GM21515 (cell line): Measurements from ENCODE around the gene S100A16.
A peak's percentile ranks its signal among the peaks of the same experiment; 100 is the strongest.
"Not testable (repeated sequence)": the region's sequence is repeated elsewhere in the genome, so short reads cannot be mapped to it uniquely, and the experiment has no call there.

ENCODE experiments used
- ATAC-seq: cut with Tn5 transposase; IDR thresholded peaks from one replicate; pipeline ENCODE4 v1.9.1; 2021; ENCODE audit not compliant: unreplicated experiment

Gene S100A16, protein sequence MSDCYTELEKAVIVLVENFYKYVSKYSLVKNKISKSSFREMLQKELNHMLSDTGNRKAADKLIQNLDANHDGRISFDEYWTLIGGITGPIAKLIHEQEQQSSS

DNA sequence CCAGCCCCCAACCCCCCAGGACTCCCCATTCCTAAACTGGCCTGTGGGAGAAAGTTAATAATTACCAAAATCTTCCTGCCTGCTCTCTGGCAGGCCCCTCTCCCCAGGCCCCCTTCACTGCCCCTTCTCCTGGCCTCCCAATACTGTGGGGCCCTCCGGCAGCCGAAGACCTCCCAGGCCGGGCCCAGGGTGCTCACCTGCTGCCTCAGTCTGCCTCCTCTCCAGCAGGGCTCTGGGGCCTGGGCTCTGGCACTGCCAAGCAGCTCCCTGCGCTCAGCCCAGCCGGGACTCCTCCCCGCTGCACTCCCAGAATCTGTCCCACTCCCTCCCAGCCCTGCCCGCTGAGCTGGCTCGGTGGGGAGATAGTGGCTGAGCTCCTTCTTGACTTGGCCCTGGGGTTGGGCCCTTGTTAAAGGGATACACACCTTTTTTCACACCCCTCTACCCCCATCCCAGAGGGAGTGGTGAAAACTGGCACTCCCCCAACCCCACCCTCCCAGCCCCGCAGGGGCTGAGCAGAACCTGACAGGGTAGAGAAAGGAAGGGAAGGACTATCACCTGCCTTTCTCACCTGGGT lies at the start of gene S100A16:
Gene S100A16 (minus strand): TSS at position 383 of the 577 bp plus-strand sequence. CDS start 4,986 bp downstream, outside the sequence.
- ATAC-seq, result no peak

DNA sequence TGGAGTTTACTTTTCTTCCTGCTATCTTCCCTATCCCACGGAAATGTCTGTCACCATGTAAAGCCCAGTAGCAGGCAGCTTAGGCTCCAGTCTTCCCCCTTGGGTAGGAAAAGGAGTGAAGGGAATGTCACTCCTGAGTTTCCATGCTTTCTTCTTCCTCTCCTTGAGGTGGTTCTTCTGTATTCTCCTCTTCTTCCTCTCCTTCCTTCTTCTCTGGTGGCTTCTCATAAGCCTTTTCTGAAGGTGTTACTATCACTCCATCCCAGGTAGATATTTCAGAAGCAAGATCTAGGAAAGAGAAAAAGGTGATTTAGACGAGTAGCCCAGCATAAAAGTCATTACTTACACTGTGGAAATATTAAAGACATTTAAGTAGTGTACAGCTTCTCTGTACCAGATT lies 49.3 kb upstream of the S100A16 start:
- no peak for ATAC-seq

DNA sequence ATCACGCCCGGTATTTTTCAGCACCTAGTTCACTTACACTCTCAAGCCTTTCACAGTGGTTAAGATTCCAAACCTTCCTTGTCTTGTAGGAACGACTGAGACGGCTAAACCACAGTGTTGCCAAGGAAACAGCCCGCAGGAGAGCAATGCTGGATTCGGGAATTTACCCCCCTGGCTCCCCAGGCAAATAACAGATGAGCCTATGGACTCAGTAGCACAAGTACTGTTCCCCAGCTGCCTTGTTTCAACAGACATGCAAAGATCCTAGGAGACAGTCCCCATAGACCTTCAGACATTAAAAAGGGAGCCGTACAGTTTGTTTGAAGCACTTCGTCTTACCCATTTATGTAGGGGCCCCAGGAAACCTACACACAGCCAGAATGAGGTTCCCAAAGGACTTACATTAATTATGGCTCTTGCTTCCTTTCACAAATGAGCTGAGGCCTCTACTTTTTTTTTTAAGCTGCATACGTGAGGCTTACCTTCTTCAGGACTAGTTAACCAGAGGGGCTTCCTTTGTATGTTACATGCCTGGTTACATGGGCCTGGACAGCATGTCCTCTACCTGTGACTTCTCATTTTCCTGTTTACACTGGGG lies 48.3 kb upstream of the S100A16 start:
- ATAC-seq, result no peak

DNA sequence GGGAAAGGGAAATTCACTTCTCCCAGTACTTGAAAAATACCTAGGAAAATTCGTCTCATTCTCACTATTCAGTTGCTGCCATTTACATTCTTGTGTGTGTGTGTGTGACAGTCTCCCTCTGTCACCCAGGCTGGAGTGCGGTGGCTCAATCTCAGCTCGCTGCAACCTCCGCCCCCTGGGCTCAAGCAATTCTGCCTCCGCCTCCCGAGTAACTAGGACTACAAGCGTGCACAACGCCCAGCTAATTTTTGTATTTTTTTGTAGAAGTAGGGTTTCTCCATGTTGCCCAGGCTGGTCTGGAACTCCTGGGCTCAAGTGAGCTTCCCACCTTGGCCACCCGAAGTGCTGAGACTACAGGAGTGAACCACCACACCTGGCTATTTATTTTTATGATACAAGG lies 46.7 kb upstream of the S100A16 start:
- no peak for ATAC-seq

DNA sequence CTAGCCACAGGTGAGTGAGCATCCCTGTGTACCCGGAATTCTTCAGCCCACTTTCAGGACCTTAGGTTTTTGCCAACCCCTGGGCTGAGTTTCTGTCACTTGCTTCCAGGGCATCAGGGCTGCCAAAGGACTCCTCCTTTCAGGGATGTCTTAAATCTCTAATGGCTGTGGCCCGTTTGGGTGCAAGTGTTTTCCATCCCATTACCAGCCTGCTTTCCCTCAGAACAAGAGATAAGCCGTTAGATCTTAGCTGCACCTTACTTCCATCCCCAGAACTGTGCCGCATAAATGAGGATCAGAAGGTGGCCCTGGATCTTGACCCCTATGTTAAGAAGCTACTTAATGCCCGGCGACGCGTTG lies 46.2 kb upstream of the S100A16 start:
- ATAC-seq, result peak; percentile 4

DNA sequence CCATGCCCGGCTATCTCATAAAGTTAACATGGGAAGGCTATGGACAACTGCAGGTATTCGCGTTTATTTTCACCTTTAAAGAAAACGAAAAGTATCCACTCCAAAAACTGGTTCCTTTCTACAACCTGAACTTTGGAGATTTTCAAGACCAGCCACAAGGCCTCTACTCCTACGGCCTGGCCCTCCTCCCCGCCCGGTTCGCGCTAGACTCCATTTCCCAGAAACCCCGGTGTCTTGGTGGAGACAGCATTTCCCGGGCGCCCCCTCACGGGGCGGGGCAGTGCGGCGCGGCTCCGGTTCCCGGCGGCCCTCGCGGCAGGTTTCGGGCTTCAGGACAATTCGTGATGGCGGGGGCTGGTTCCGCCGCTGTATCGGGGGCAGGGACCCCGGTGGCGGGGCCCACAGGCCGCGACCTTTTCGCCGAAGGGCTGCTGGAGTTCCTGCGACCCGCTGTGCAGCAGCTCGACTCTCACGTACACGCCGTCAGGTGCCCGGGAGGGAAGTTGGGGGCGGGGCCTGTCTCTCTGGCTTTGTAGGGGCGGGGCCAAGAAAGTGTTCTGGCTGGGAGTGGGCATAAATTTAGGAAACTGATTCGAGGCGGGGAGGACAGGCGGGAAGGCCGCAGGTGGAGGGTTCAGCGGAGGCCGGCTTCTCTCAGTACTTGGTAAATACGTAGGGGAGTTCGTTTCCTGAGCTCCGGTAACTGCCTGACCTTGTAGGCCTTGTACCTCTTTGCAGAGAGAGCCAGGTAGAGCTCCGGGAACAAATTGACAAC lies 45.6 kb upstream of the S100A16 start, which contains the start of gene SNAPIN:
Gene SNAPIN (plus strand): TSS at position 304 of the 775 bp plus-strand sequence. CDS start 41 bp downstream, at position 345.
- peak; percentile 83 for ATAC-seq

DNA sequence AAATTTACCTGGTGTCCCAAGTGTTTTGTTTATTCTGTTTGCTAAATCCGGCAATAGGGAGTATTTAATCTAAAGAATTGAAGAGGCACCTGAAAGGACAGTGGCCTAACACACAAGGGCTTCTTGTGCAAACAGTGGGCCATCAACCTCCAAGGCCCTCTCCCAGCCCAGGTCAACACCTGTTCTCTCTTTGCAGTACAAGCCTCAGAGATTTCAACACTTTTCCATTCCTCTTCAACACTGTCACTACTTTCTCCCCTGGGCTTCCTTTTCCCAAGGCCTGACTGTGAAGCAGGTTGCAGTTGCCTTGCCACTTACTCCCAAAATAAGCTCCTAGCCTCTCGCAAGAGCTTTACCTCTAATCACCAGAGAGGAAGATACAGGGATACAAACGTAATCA lies 42.4 kb upstream of the S100A16 start:
- no peak for ATAC-seq

DNA sequence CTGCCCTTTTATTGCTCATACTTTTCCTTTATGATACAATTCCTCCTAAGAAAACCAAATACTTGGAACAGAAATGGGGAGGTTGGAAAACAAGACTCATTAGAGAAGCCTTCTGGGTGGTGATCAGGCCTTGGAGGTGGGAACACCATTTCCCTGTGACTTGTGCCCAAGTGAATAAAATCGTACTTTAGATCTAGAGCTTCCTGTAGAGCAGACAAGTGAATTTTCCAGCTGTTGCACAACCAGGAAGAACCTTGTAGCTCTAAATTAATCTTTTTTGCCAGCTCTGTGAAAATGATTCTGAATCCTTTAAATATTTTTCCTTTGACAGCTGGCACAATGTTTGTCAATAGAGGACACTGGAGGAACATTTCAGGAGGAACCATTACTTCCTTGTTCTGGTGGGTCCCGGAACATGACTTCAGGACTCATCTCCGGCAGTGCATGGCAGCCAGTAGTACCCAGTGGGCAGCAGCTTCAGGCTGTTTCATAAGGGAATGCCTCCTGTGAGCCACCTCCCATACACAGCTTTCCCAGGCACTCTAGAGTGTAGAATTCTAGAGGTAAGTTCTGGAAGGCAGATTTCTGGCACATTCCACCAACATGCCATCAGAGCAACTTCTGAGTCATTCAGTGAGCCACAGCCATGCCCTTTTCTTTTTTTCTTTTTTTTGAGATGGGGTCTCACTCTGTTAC lies 40.0 kb upstream of the S100A16 start:
- no peak for ATAC-seq

DNA sequence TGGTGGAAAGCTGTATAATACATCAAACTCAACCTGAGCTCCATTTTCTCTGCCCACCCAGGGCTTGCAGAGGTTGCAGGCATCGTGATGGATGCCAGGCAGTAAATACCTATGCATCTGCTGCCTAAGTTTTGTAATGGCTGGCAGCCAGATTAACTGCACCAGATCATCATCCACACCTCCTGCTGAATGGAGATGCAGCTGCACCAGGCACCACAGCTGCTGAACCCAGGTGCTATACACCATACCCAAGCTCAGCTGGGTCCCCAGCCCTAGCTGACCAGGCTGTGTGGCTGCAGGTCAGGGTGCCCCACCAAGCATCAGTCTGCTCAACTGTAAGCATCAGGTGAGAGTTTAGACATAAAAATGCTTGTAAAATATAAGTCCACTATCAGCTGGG lies 38.8 kb upstream of the S100A16 start:
- ATAC-seq, result no peak

DNA sequence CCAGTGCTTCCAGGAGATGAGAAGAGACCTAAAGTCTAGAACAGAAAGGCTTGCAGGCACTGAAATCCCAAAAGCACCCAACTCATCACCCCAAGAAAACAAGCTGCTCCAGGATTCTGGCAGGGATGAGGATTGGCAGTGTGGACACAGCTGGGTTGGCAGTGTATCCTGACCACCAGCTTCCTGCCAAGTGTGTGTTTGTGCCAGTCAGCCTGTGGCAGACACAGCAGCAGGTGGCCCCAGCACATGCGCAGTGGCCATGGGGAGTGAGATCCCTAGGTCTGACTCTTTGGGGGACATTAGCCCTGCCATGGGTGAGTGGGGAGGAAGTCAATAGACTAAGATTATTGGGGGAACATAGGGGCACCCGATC lies 36.9 kb upstream of the S100A16 start:
- no peak for ATAC-seq

DNA sequence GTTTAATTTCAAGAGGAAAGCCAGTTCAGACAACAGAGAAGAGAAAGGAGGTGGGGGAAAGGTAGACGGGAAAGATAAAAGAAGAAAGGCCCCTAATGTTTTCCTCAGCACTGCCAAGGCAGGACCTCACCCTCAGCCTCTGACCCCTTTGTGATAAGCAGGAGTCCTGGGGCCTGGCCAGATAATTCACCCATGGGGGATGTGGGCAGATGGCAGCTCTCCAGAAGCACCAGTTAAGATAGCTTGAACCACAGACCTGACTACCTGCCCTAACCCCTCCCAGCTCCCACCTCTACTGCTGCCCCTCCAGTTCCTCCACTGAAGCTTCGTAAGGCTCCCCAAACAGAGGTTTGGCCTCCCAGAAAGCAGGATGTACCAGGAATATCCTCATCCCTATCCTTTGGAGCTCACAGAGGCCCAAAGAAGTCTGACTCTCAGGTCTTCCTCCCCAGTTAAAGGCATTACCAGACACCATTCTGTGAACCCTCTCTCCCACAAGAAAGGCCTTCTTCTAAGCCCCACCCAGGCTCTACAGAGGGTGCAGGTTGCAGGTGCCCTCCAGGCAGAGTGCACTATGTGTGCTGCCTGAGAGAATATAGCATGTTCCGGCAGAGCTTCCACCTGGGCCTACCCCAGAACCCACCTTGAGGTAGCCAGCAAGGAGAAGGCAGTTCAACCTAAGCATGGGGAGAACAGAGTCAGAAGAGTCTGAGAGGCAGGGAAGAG lies 36.4 kb upstream of the S100A16 start:
- no peak for ATAC-seq

DNA sequence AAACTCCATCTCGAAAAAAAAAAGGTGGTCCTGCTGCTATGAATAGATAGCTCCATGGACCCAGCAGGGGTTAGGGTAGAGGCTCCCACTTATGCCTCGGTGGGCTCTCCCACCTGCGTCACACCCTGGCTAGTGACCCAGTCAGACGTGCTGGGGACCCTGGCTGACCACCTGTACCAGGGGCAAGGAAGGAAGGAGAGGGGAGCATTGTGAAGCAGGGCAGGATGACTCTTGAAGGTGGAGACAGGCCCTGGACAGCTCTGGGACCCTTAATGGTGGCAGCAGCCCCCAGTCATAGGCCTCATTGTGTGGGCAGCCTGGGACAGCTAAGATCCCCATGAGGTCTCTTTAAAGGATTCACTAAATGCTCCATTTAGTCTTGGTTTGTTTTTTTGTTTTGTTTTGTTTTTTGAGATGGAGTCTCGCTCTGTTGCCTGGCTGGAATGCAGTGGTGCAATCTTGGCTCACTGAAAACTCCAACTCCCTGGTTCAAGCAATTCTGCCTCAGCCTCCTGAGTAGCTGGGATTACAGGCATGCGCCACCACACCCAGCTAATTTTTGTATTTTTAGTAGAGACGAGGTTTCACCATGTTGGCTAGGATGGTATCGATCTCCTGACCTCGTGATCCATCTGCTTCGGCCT lies 35.2 kb upstream of the S100A16 start:
- no peak for ATAC-seq

DNA sequence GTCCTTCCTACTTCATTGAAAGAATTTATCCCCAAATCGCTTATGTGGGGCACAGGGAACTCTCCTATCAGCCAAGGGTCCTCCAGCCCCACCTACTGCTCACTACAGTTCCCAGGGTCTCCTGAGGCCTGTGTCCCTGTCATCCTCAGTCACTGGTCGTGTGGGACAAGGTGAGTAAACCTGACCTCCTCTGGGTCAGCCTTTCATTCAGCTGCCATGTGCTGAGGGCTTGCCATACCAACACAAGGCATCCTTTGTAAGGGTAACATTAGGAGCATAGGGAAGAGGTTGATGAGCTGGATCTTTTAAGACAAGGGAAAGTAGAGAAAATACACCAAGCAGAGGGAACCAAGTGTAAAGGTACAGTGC lies 34.4 kb upstream of the S100A16 start:
- no peak for ATAC-seq

DNA sequence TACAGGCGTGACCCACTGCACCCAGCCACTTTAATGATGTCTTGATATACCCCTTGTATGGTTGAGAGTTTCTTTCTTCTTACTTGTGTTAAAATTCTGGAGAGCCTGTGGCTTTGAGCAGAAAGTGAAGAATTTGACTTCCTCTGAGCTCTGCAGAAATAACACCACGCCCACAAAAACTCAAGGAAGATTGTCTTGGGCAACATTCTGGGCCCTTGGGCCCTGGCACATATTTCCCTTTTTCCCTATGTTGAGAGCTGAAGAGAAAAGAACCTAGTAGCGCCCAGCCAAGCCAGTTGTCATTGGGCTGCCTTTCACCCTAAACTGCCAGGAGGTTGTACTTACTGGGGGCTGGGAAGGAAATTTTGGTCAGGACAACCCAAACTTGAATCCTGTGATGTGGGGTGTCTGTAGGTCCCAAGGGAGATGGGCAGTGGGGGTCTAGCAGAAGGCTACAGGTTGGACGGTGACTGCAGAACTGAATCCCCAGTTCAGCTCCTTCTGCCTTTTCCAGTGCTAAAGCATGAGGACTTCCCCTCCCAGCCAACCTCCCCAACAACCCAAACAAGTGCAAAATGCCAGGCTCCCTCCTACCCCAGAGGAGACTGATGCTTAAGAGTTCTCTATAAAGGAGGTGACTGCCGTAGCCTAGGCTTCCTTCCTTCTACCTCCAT lies 33.9 kb upstream of the S100A16 start:
- ATAC-seq, result no peak

DNA sequence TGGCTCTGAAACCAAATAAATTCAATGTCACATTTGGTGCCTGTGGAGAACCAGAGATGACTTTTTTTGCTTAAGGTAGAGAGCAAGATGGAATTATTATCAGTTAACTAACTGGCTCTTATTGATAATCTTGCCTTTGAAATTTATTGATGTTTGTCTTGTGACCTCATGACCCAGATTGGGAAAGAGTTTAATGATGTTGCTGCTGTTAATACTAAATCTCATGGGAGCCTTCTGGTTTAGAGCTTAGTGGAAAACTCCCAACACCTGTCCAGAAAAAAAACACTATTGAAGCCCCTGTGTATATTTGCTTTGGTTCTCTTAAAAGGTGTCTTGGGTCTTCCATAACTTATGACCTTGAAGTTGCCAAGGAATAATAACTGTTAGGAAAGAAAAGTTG lies 30.9 kb upstream of the S100A16 start:
- ATAC-seq, result no peak

DNA sequence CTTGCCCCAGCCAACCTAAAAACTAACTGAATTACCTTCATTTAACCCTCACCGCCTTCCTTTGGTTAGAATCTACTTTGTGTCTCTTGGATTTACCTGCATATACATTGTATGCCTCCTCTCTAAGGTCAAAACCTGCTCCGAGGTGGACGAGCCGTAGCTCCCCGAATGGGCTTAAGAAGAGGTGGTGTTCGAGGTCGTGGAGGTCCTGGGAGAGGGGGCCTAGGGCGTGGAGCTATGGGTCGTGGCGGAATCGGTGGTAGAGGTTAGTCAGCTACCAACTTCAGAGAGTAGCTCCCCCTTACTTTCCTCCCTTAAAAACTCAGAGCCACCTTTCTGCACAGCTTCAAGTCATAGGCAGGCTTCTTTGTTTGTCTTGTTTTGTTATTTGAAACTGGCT lies 30.2 kb upstream of the S100A16 start:
- ATAC-seq, result no peak

DNA sequence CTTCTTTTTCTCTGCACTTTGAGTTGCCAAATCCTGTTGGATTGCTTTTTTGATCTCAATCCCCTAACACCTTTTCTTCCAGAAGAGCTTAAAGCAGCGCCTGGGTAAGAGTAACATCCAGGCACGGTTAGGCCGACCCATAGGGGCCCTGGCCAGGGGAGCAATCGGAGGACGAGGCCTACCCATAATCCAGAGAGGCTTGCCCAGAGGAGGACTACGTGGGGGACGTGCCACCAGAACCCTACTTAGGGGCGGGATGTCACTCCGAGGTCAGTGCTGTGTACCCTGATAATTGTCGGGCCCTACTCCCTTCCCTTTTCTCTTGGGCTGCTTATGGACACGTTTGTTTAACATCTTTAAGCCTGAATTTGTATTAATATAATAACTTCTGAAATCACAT lies 29.2 kb upstream of the S100A16 start:
- no peak for ATAC-seq

DNA sequence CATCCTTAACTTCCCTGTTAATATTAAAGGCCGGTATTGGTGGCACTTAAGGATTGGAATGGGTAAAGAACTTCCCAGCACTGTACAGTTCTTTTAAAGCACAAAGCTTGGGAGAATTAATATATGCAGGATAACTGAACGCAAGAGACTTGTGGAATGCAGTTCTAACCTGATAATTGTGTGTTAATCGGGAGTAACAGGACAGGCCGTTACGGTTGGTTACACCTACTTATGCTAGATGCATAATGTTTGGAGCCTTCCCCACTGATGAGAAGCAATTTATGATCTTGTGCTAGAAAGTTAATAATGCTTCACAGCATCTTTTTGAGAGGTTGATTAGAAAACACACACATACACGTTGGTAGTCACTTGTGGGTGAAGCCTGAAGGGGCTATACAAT lies 27.9 kb upstream of the S100A16 start:
- no peak for ATAC-seq

DNA sequence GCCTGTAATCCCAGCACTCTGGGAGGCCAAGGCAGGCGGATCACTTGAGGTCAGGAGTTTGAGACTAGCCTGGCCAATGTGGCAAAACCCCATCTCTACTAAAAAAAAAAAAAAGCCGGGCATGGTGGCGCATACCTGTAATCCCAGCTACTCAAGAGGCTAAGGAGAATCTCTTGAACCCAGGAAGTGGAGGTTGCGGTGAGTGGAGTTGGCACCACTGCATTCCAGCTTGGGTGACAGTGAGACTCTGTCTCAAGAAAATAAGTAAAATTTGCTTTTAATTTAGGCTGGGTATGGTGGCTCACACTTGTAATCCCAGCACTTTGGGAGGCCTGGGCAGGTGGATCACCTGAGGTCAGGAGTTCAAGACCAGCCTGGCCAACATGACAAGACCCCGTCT lies 27.3 kb upstream of the S100A16 start:
- not testable (repeated sequence) for ATAC-seq

DNA sequence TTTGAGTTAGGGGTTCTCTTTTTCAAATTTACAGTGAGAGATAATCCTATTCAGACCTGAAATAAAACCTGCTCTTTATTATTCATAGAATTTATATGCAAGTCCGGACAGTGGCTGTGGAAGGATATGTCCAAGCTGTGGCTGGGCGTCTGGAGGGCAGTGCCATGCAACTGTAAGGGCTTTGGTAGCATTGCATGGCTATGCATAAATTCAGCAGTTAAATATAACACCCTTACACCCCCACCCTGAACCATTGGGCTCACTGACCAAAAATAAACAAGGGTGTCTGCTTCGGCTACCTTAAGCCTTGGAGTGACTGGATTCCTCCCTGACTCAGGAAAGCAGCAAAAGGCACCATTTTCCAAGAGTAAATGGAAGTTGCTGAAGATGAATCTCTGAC lies 26.3 kb upstream of the S100A16 start:
- ATAC-seq, result no peak
